GM23338 (cell line): ENCODE measurements around the gene PPP1R18. TPM values are rescaled to one million over a fixed set of nuclear protein-coding genes. Genes with fewer than 3 reads are reported as not detected.

Experiments used
- ATAC-seq: fragments of 200-7000 bp; cut with Tn5 transposase; 3 replicates; pipeline ENCODE4 v1.9.1; 2020
- DNase-seq: peaks from one replicate; pipeline ENCODE4 v3.0.0-alpha.2; 2015; ENCODE audit warnings: low spot score
- H2AFZ ChIP-seq: fragments of 200-600 bp; sonication (generic); 2 replicates; pipeline ENCODE4 v1.8.0; 2016; ENCODE audit warnings: antibody characterized with exemption, mild to moderate bottlenecking, moderate library complexity
- H3F3A ChIP-seq: fragments of 200-600 bp; sonication (generic); replicated peaks from 2 replicates; pipeline ENCODE4 v1.8.0; 2017; ENCODE audit warnings: antibody characterized with exemption, mixed run types, low read depth
- H3K27ac ChIP-seq: fragments of 200-600 bp; sonication (generic); 2 replicates; pipeline ENCODE4 v1.6.1; 2016; ENCODE audit warnings: low read depth
- H3K27me3 ChIP-seq: fragments of 200-600 bp; sonication (generic); 2 replicates; pipeline ENCODE4 v1.8.0; 2016; ENCODE audit warnings: mild to moderate bottlenecking, mixed run types, moderate library complexity; ENCODE audit not compliant: insufficient read depth
- H3K36me3 ChIP-seq: fragments of 200-600 bp; sonication (generic); 2 replicates; pipeline ENCODE4 v1.8.0; 2016; ENCODE audit warnings: mild to moderate bottlenecking; ENCODE audit not compliant: insufficient read depth
- H3K4me1 ChIP-seq: fragments of 200-600 bp; sonication (generic); 2 replicates; pipeline ENCODE4 v1.8.0; 2016; ENCODE audit warnings: mild to moderate bottlenecking, moderate library complexity; ENCODE audit not compliant: insufficient read depth
- H3K4me2 ChIP-seq: fragments of 200-600 bp; sonication (generic); 2 replicates; pipeline ENCODE4 v1.7.1; 2017; ENCODE audit warnings: mixed run types
- H3K4me3 ChIP-seq: fragments of 200-600 bp; sonication (generic); 2 replicates; pipeline ENCODE4 v1.6.1; 2016; ENCODE audit warnings: mixed run types
- H3K79me2 ChIP-seq: fragments of 200-600 bp; sonication (generic); replicated peaks from 2 replicates; pipeline ENCODE4 v1.8.0; 2017; ENCODE audit warnings: mild to moderate bottlenecking; ENCODE audit not compliant: insufficient read depth
- H3K9me2 ChIP-seq: fragments of 200-600 bp; sonication (generic); 2 replicates; pipeline ENCODE4 v1.8.0; 2017; ENCODE audit not compliant: insufficient read depth
- H4K20me1 ChIP-seq: fragments of 200-600 bp; sonication (generic); replicated peaks from 2 replicates; pipeline ENCODE4 v1.8.0; 2017; ENCODE audit warnings: mild to moderate bottlenecking; ENCODE audit not compliant: insufficient read depth
- H3K27ac Mint-ChIP-seq: 2 replicates; pipeline ENCODE4 v1.8.0; 2020; ENCODE audit warnings: inconsistent platforms, mild to moderate bottlenecking, moderate library complexity, mixed read lengths
- H3K27me3 Mint-ChIP-seq: 3 replicates; pipeline ENCODE4 v1.8.0; 2022; ENCODE audit warnings: low read depth, mild to moderate bottlenecking, moderate library complexity, mixed read lengths, inconsistent platforms; ENCODE audit not compliant: insufficient read depth, poor library complexity
- H3K36me3 Mint-ChIP-seq: 3 replicates; pipeline ENCODE4 v1.8.0; 2021; ENCODE audit warnings: low read depth, mild to moderate bottlenecking, inconsistent platforms, moderate library complexity, mixed read lengths
- H3K4me1 Mint-ChIP-seq: 3 replicates; pipeline ENCODE4 v1.8.0; 2020; ENCODE audit warnings: mild to moderate bottlenecking, inconsistent platforms, mixed read lengths
- H3K4me3 Mint-ChIP-seq: 3 replicates; pipeline ENCODE4 v1.8.0; 2021; ENCODE audit warnings: moderate library complexity, mild to moderate bottlenecking, inconsistent platforms, mixed read lengths
- H3K9me3 Mint-ChIP-seq: 3 replicates; pipeline ENCODE4 v1.8.0; 2020; ENCODE audit warnings: moderate library complexity, mild to moderate bottlenecking, inconsistent platforms, mixed read lengths
- CREB1 ChIP-seq: fragments of 250-450 bp; sonication (Bioruptor Pico); IDR thresholded peaks from 2 replicates; pipeline ENCODE4 v1.5.0; 2020; ENCODE audit warnings: low read depth, mild to moderate bottlenecking, moderate library complexity
- CTCF ChIP-seq, 2 experiments: fragments of 200-600 bp in 1 of 2; sonication (generic) in 1 of 2; conservative IDR thresholded peaks; 2 replicates each; pipeline versions ENCODE4 v1.5.1 to v1.6.1; 2016 to 2017; ENCODE audit warnings: antibody characterized with exemption in 2 of 2, low read depth in 2 of 2, mild to moderate bottlenecking in 2 of 2, moderate library complexity in 1 of 2
- ETS1 ChIP-seq: IDR thresholded peaks from 2 replicates; pipeline ENCODE4 v1.6.1; 2016; ENCODE audit warnings: antibody characterized with exemption
- EZH2 ChIP-seq: fragments of 200-600 bp; sonication (generic); IDR thresholded peaks from one replicate; pipeline ENCODE4 v1.8.0; 2017; ENCODE audit warnings: antibody characterized with exemption, mild to moderate bottlenecking, low read depth; ENCODE audit not compliant: unreplicated experiment
- EZH2phosphoT487 ChIP-seq: fragments of 200-600 bp; sonication (generic); IDR thresholded peaks from one replicate; pipeline ENCODE4 v1.8.1; 2018; ENCODE audit warnings: antibody characterized with exemption; ENCODE audit not compliant: unreplicated experiment
- JUNB ChIP-seq: IDR thresholded peaks from one replicate; pipeline ENCODE4 v1.6.1; 2016; ENCODE audit warnings: antibody characterized with exemption; ENCODE audit not compliant: unreplicated experiment
- NANOG ChIP-seq: IDR thresholded peaks from 2 replicates; pipeline ENCODE4 v1.6.1; 2016; ENCODE audit warnings: antibody characterized with exemption, borderline replicate concordance
- POLR2AphosphoS5 ChIP-seq: IDR thresholded peaks from 2 replicates; pipeline ENCODE4 v1.6.1; 2016; ENCODE audit warnings: antibody characterized with exemption, low read depth
- REST ChIP-seq: IDR thresholded peaks from one replicate; pipeline ENCODE4 v1.6.1; 2018; ENCODE audit warnings: antibody characterized with exemption; ENCODE audit not compliant: unreplicated experiment
- STAT1 ChIP-seq: IDR thresholded peaks from one replicate; pipeline ENCODE4 v1.6.1; 2016; ENCODE audit warnings: antibody characterized with exemption; ENCODE audit not compliant: unreplicated experiment
- ZNF114 ChIP-seq: fragments of 250-450 bp; sonication (Bioruptor Pico); IDR thresholded peaks from 2 replicates; pipeline ENCODE4 v1.5.0; 2020; ENCODE audit warnings: mild to moderate bottlenecking, moderate library complexity
- ZNF331 ChIP-seq: fragments of 250-450 bp; sonication (Bioruptor Pico); IDR thresholded peaks from 2 replicates; pipeline ENCODE4 v1.5.0; 2020; ENCODE audit warnings: low read depth, mild to moderate bottlenecking, moderate library complexity
- ZNF462 ChIP-seq: fragments of 250-450 bp; sonication (Bioruptor Pico); IDR thresholded peaks from 2 replicates; pipeline ENCODE4 v1.5.0; 2020; ENCODE audit warnings: mild to moderate bottlenecking, moderate library complexity
- polyA plus RNA-seq: library from polyadenylated mRNA; unstranded; fragments of >200 nt; fragmentation: Nextera tagmentation; extraction: Ambion mirVana; gene quantifications from 2 replicates; pipeline ENCODE4 v1.2.1, GENCODE V29; 2016
- total RNA-seq: library from RNA; depleted of rRNA; stranded (reverse); fragments of >200 nt; shearing (Covaris generic); gene quantifications from 2 replicates; pipeline ENCODE4 v1.2.3, GENCODE V29; 2014

Gene PPP1R18
- total and polyA plus RNA-seq, 2 experiments from 2014 or later, result 17.1 to 19.2 TPM

GRCh38 chr6:30720738-30721197 is 34.3 kb upstream of the PPP1R18 start:
- Mint-ChIP-seq H3K27ac (peak overlapping the region; percentile 100), H3K4me1 (peaks cover 48% of the 10 kb centered on the region), H3K36me3 (peaks cover 61% of the 10 kb centered on the region), H3K4me3 (peak overlapping the region; percentile 100), H3K9me3 (peaks cover 13% of the 10 kb centered on the region; the same call in 2 of the 3 replicates), H3K27me3 (peaks cover 55% of the 10 kb centered on the region)
- H3K4me1 ChIP-seq, result peaks cover 13% of the 10 kb centered on the region
- H3K36me3 ChIP-seq, result peaks cover 34% of the 10 kb centered on the region
- H3K79me2 ChIP-seq, result peaks cover 56% of the 10 kb centered on the region
- no peaks in the 10 kb centered on the region for H3K27me3 ChIP-seq
- peak overlapping the region; percentile 94 for H3K4me2 ChIP-seq
- H3K4me3 ChIP-seq, result peak overlapping the region; percentile 94
- ATAC-seq (peak; percentile 9), DNase-seq (peak; percentile 77)
- peaks cover 49% of the 10 kb centered on the region for H3F3A ChIP-seq
- no peaks in the 10 kb centered on the region for H3K9me2 ChIP-seq
- no peak for TF ChIP-seq EZH2
- TF ChIP-seq NANOG, result no peak
- TF ChIP-seq CTCF (conservative IDR thresholded peaks at IDR 0.05; ENCODE audit: low read depth in 2 of 2), result no peak
- TF ChIP-seq ETS1, result no peak
- no peak for TF ChIP-seq ZNF462
- no peak for TF ChIP-seq REST
- TF ChIP-seq ZNF331 (CRISPR knock-in tag), result no peak
- TF ChIP-seq JUNB, result no peak
- no peak for TF ChIP-seq CREB1 (CRISPR knock-in tag)
- TF ChIP-seq ZNF114 (CRISPR knock-in tag), result no peak
- TF ChIP-seq POLR2AphosphoS5, result no peak
- TF ChIP-seq STAT1, result no peak
- no peak for TF ChIP-seq EZH2phosphoT487
- H2AFZ ChIP-seq, result no peak overlapping the region
- peak overlapping the region; percentile 99 for H3K27ac ChIP-seq
- peaks cover 31% of the 10 kb centered on the region for H4K20me1 ChIP-seq
